ENCODE data around the gene FBXO33.

- TF ChIP-seq CTCF (IDR thresholded peaks at IDR 0.05) (no peak), EZH2 (IDR thresholded peaks at IDR 0.05; ENCODE audit: borderline replicate concordance, insufficient read depth, low read depth, low read length, poor library complexity, severe bottlenecking) (no peak)
These were observed 67.7 kb downstream of the FBXO33 start for GRCh38 chr14:39364509-39364908.

Data from B cell (primary cell).